Measurements from ENCODE around the gene PRDM16. TPM values are rescaled to one million over a fixed set of nuclear protein-coding genes. Genes with fewer than 3 reads are reported as not detected.

The PRDM16 gene
- total RNA-seq, 2 experiments from 2014 or later = 1.1 to 2.3 TPM

DNA sequence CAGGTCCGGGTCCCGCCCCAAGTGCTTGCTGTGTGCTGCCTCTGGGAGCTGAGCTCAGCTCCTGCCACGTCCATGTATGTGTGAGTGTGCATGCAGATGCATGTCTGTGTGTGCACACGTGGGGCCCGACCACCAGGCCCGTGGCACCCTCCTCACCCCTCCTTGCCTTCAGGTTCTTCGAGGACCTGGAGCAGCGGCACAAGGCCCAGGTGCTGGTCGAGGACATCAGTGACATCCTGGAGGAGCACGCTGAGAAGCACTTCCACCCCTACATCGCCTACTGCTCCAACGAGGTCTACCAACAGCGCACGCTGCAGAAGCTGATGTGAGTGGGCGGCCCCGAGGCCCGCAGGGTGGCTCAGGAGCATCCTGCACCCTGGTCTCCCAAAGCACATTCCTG is 403.9 kb downstream of the PRDM16 start:
- CTCF ChIA-PET = interaction anchor here (1.8 kb wide), 1 partner anchor 20 kb away, joined by 8 read pairs; no protein-coding TSS in a partner anchor

DNA sequence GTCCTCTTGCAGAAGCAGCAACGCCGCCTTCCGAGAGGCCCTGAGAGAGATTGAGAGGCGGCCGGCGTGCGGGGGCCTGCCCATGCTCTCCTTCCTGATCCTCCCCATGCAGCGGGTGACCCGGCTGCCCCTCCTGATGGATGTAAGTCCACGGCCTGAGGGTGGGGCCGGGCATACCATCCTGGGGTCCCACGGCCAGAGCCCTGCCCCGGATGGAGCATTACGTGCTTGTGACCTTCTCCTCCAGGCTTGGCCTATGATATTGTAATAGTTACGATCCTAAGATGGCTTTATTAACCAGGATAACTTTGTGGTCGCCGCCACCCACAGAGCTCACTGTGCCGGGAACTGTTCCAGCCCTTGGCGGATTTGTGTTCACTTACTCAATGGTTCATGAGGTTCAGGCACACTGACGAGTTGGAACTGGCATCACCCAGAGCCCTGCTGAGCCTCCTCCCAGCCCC is 404.4 kb downstream of the PRDM16 start:
- H3K4me3 Mint-ChIP-seq = no peak overlapping the region
- no peak for DNase-seq
- ChIA-PET CTCF (no interaction called here), POLR2A (no interaction called here)
- no peak overlapping the region for H3K27ac Mint-ChIP-seq
- no peaks in the 10 kb centered on the region for H3K4me1 Mint-ChIP-seq
- H3K36me3 Mint-ChIP-seq (ENCODE audit: low read depth) = no peaks in the 10 kb centered on the region
- no peaks in the 10 kb centered on the region for H3K27me3 Mint-ChIP-seq
- H3K9me3 Mint-ChIP-seq = no peaks in the 10 kb centered on the region

More for the DNA sequence above, 403.9 kb downstream of the PRDM16 start:
- no peak overlapping the region for H3K4me3 Mint-ChIP-seq
- POLR2A ChIA-PET = no interaction called here
- no peaks in the 10 kb centered on the region for H3K27me3 Mint-ChIP-seq
- no peaks in the 10 kb centered on the region for H3K4me1 Mint-ChIP-seq
- H3K27ac Mint-ChIP-seq = no peak overlapping the region
- H3K36me3 Mint-ChIP-seq (ENCODE audit: low read depth) = no peaks in the 10 kb centered on the region
- DNase-seq = no peak
- H3K9me3 Mint-ChIP-seq = no peaks in the 10 kb centered on the region

DNA sequence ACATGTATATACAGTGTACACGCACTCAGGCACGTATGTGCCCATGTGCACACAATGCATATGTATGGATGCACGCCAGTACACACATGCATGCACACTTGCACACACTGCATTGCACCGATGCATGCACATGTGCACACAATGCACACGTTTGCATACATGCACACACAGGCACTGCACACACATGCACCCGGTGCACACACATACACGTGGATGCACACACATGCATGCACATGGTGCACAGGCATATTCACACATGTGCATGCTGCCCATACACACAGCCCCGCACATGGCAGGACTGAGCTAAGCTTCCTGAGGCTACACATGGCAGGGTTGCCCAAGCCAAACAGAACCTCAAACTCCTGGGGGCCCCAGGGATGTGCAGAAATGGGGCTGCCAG is 405.0 kb downstream of the PRDM16 start:
- POLR2A ChIA-PET = no interaction called here
- no peaks in the 10 kb centered on the region for H3K4me1 Mint-ChIP-seq
- H3K27me3 Mint-ChIP-seq = no peaks in the 10 kb centered on the region
- no peaks in the 10 kb centered on the region for H3K36me3 Mint-ChIP-seq (ENCODE audit: low read depth)
- CTCF ChIA-PET = no interaction called here
- no peak for DNase-seq
- no peak overlapping the region for H3K4me3 Mint-ChIP-seq
- no peak overlapping the region for H3K27ac Mint-ChIP-seq
- no peaks in the 10 kb centered on the region for H3K9me3 Mint-ChIP-seq

DNA sequence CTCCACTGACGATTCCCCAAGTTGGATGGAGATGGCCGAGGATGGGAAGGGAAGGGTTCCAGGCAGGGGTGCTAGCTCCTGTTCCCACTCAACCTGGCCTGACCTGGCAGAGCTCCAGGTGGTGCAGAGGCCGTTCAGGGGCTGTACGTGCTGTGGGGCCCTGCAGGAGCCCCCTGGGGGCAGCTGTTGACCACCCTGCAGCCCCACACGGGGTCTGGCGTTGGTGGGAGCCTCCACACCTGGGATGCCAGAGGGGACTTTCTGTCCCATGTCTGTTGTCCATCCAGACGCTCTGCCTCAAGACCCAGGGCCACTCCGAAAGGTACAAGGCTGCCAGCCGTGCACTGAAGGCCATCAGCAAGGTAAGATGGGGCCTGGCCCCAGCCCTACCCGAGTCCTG is 405.4 kb downstream of the PRDM16 start:
- CTCF ChIA-PET = no interaction called here
- Mint-ChIP-seq H3K4me1 (no peaks in the 10 kb centered on the region), H3K27me3 (no peaks in the 10 kb centered on the region), H3K36me3 (ENCODE audit: low read depth) (no peaks in the 10 kb centered on the region), H3K4me3 (no peak overlapping the region), H3K9me3 (no peaks in the 10 kb centered on the region), H3K27ac (no peak overlapping the region)
- DNase-seq = no peak
- POLR2A ChIA-PET = no interaction called here

DNA sequence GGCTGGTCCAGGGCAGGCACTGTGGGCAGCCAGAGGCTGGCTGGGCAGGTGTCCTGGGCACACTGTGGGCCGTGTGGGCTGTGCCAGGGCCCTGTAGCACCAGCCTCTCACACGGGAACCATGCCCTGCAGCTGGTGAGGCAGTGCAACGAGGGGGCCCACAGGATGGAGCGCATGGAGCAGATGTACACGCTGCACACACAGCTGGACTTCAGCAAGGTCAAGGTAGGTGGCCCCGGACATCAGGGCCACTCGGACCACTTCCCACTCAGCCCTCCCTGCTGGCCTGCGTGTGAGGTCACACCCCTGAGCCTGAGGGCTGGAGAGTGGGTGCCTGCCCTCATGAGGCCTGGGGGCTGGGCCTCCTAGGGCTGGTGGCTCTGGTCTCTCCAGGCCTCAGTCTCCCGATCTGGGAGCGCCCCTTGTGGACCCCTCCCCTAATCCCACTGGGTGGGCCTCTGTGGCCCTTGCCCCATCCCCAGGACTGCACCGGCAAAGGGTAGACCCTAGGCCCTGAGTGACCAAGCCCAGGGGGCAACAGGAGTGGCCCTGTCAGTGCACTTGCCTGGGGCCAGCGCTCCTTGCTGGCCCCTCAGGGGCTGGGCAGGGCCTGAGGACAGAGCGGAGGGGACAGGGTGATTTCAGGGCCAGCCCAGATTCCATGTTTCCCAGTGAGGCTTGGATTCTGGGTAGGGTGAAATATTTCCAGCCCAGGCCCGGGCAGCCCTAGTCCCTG is 407.0 kb downstream of the PRDM16 start:
- Mint-ChIP-seq H3K36me3 (ENCODE audit: low read depth) (no peaks in the 10 kb centered on the region), H3K27me3 (no peaks in the 10 kb centered on the region), H3K4me1 (no peaks in the 10 kb centered on the region), H3K27ac (no peak overlapping the region), H3K4me3 (no peak overlapping the region), H3K9me3 (no peaks in the 10 kb centered on the region)
- ChIA-PET CTCF (no interaction called here), POLR2A (interaction anchor here (0.5 kb wide), 1 partner anchor 119 kb away, joined by 8 read pairs; no protein-coding TSS in a partner anchor)
- no peak for DNase-seq

DNA sequence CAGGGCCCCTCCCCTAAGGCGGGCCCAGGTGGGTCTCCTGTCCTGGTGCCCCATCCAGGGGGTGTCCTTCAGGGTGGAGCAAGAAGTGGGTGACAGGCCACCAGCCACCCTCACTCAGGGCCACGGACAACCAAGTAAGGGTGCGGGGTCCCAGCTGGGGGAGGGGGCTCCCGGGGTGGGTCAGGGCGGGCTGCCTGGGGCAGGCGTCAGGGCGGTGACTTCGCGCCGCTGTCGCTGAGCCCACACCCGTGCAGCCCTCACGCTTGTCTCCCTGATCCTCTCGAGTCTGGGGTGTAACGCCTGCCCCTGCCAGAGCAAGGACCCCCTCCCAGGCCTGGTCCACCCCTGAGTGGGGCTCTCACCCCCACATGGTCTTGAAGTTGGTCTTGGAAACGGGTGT is 407.7 kb downstream of the PRDM16 start:
- POLR2A ChIA-PET = no interaction called here
- DNase-seq = no peak
- Mint-ChIP-seq H3K9me3 (no peaks in the 10 kb centered on the region), H3K36me3 (ENCODE audit: low read depth) (no peaks in the 10 kb centered on the region), H3K27me3 (no peaks in the 10 kb centered on the region), H3K4me3 (no peak overlapping the region), H3K4me1 (no peaks in the 10 kb centered on the region), H3K27ac (no peak overlapping the region)
- CTCF ChIA-PET = no interaction called here

DNA sequence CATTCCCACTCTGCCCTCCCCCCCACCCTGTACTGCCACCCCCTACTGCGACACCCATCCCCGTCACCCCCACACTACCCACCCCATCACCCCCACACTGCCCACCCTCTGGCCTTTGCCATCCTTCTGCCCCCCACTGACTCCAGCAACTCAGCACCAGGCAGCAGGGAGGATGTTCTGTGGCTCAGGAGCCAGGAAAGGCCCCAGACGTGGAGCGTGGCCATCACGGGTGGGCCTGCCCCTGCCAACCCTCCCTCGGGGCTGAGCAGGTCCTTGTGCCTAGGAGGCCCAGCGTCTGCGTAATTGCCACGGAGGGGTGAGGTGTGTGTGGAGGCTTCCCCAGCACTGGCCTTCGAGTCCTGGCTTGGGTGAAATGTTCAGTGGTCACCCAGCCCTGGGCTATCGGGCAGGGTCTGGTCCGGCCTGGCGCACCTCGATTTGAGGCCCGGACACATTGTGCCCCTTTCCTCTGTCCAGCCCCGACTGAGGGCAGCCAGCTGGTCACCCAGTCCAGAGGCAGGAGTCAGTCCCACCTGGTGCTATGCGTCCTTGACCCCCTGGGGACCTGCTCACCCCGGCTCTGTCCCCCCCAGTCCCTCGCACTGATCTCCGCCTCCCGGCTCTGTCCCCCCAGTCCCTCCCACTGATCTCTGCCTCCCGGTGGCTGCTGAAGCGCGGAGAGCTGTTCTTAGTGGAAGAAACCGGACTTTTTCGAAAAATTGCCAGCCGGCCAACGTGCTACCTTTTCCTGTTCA is 408.4 kb downstream of the PRDM16 start:
- Mint-ChIP-seq H3K36me3 (ENCODE audit: low read depth) (no peaks in the 10 kb centered on the region), H3K4me1 (no peaks in the 10 kb centered on the region), H3K27ac (no peak overlapping the region), H3K4me3 (no peak overlapping the region), H3K9me3 (no peaks in the 10 kb centered on the region), H3K27me3 (no peaks in the 10 kb centered on the region)
- CTCF ChIA-PET = no interaction called here
- DNase-seq = no peak
- POLR2A ChIA-PET = no interaction called here

DNA sequence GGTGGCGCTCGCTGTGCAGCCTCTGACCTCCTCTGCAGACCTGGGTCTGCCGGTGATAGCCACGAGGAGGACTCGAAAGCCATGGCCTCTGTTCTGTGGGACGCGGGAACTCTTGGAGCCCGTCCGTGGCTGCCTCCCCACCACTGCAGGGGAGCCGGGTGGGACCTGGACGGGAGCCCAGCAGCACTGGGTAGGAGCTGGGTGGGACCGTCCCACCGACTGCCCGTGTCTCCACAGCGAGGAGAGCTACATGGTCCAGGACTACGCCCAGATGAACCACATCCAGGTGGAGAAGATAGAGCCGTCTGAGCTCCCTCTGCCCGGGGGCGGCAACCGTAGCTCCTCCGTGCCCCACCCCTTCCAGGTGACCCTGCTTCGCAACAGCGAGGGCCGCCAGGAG is 409.2 kb downstream of the PRDM16 start:
- POLR2A ChIA-PET = no interaction called here
- DNase-seq = no peak
- Mint-ChIP-seq H3K27ac (no peak overlapping the region), H3K4me1 (no peaks in the 10 kb centered on the region), H3K27me3 (no peaks in the 10 kb centered on the region), H3K36me3 (ENCODE audit: low read depth) (no peaks in the 10 kb centered on the region), H3K4me3 (no peak overlapping the region), H3K9me3 (no peaks in the 10 kb centered on the region)
- CTCF ChIA-PET = interaction anchor here (0.8 kb wide), 1 partner anchor 8 kb away, joined by 3 read pairs; no protein-coding TSS in a partner anchor

DNA sequence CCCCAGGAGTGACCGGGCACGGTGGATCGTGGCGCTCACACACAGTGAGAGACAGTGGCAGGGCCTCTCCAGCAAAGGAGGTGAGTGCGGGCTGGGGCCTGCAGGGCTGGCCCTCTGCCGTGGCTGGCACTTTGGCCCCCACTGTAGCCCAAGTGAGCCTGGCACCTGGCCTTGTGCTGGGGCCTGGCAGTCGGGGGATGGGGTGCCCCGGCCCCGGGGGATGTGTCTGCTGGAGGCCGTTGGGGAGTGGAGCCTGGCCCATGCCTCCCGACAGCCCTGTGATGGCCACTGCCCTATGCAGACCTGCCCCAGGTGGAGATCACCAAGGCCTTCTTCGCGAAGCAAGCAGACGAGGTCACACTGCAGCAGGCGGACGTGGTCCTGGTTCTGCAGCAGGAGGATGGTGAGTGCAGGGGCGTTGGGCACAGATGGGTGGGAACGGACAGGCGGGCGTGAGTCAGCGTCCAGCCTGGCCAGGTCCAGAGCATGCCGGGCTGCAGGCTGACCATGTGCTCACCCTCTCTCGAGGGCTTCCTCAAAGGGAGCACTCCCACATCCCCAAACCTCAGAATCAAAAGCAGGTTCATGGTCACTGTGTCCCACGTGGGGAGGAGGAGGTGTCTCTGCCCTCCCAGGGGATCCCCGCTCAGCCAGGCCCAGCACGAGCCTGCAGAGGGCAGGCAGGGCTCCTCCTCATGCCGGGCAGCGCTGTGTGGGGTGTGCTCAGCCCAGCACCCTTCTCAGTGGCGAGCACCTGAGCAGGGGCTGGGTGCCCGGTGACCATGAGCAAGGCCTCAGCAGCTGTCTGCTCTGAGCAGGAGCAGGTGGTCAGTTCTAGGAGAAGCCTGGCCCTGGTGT is 410.7 kb downstream of the PRDM16 start:
- no peaks in the 10 kb centered on the region for H3K4me1 Mint-ChIP-seq

DNA sequence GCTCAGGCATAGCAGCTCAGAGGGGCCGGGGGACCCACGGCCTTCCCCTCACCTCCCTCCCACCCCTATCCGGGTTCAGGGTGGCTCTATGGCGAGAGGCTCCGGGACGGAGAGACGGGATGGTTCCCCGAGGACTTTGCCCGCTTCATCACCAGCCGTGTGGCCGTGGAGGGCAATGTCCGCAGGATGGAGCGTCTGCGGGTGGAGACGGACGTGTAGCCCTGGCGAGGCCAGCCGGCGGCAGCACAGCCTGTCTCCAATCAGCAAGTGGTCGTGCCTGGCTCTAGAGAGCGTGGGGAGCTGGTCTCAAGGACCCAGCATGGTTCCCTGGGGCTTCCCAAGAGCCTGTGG is 411.3 kb downstream of the PRDM16 start:
- no peaks in the 10 kb centered on the region for H3K27me3 Mint-ChIP-seq
- ChIA-PET CTCF (no interaction called here), POLR2A (no interaction called here)
- no peaks in the 10 kb centered on the region for H3K36me3 Mint-ChIP-seq (ENCODE audit: low read depth)
- no peak for DNase-seq
- no peak overlapping the region for H3K4me3 Mint-ChIP-seq
- no peaks in the 10 kb centered on the region for H3K4me1 Mint-ChIP-seq
- H3K27ac Mint-ChIP-seq = no peak overlapping the region
- no peaks in the 10 kb centered on the region for H3K9me3 Mint-ChIP-seq

More for the DNA sequence above, 410.7 kb downstream of the PRDM16 start:
- H3K36me3 Mint-ChIP-seq (ENCODE audit: low read depth) = no peaks in the 10 kb centered on the region
- H3K27me3 Mint-ChIP-seq = no peaks in the 10 kb centered on the region
- CTCF ChIA-PET = no interaction called here
- H3K4me3 Mint-ChIP-seq = no peak overlapping the region
- H3K9me3 Mint-ChIP-seq = no peaks in the 10 kb centered on the region
- no peak for DNase-seq
- H3K27ac Mint-ChIP-seq = no peak overlapping the region
- POLR2A ChIA-PET = no interaction called here

DNA sequence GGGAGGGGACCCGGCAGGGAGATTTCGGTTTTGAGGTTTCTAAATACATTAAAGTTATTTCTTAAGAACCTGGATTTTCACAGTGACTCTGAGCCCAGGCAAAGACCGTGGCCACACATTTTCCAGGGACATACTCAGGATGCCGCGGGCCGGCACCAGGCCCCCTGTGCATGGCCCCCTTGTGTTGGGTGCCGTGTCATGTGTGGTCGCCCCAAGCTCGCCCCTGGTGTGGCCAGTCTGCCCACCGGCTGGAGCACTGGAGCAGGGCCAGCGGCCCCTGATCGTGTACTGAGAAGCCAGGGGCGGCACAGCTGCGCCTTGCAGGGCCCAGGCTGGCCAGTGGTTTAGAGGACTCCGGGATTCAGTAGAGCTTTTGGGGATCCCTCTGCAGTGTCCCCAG is 412.0 kb downstream of the PRDM16 start:
- CTCF ChIA-PET = no interaction called here
- H3K36me3 Mint-ChIP-seq (ENCODE audit: low read depth) = no peaks in the 10 kb centered on the region

DNA sequence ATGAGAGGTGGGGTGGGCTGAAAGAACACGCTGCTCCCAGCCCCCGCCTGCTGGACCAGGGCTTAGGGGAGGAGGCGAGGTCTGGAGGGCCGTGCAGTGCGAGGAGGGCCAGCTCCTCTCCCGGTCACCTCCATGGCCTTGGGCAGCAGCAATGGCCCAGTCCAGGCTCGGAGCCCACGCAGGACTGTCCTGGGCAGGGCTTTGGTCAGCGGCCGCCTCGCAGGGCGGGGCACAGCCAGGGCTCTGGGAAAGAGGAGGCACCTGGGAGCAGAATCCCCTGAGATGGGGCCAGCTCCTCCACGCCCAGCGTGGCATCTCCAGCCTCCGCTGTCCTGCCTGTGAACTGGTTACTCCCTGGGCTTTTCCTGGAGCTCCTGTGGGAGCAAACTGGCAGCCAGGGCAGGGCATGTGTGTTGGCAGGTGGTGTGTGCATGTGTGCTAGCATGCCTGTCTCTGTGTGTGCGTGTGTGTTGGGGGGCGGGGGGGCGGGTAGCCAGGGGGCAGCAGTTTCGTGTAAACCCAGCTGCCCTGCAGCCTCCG is 412.9 kb downstream of the PRDM16 start:
- Mint-ChIP-seq H3K27ac (no peak overlapping the region), H3K36me3 (ENCODE audit: low read depth) (no peaks in the 10 kb centered on the region), H3K27me3 (no peaks in the 10 kb centered on the region), H3K9me3 (no peaks in the 10 kb centered on the region), H3K4me3 (no peak overlapping the region), H3K4me1 (no peaks in the 10 kb centered on the region)
- DNase-seq = no peak
- POLR2A ChIA-PET = no interaction called here
- CTCF ChIA-PET = no interaction called here

More for the DNA sequence above, 412.0 kb downstream of the PRDM16 start:
- no peak overlapping the region for H3K4me3 Mint-ChIP-seq
- no peak overlapping the region for H3K27ac Mint-ChIP-seq
- H3K27me3 Mint-ChIP-seq = no peaks in the 10 kb centered on the region
- no peak for DNase-seq
- H3K4me1 Mint-ChIP-seq = no peaks in the 10 kb centered on the region
- no peaks in the 10 kb centered on the region for H3K9me3 Mint-ChIP-seq
- POLR2A ChIA-PET = no interaction called here

DNA sequence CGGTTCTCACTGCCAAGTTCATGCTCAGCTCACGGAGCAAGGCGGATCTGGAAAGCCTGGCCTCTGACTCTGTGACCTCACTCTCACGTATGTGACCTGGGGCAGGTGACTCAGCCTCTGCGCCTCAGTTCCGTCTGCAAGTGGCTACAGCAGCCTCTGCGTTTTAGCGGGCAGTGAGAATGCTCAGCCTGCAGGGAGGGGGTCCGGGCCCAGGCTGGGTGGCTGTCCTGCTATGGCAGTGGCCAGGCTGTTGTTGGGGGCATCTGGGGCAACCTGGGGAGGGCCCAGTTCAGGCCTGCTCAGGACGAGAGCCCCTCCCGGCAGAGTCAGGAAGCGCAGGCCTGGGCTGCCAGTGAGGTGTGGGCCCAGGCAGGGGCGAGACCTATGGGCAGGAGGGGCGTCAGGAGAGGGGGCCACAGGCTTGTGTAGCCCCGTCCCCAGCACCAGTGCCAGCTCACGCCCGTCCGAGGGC is 413.4 kb downstream of the PRDM16 start:
- CTCF ChIA-PET = no interaction called here
- no peak for DNase-seq
- no peak overlapping the region for H3K4me3 Mint-ChIP-seq
- H3K27ac Mint-ChIP-seq = no peak overlapping the region
- H3K27me3 Mint-ChIP-seq = no peaks in the 10 kb centered on the region
- H3K9me3 Mint-ChIP-seq = no peaks in the 10 kb centered on the region
- H3K36me3 Mint-ChIP-seq (ENCODE audit: low read depth) = no peaks in the 10 kb centered on the region
- POLR2A ChIA-PET = no interaction called here
- no peaks in the 10 kb centered on the region for H3K4me1 Mint-ChIP-seq

All from activated CD4-positive, alpha-beta T cell treated with anti-CD3 and anti-CD28 coated beads, Interleukin-2, amount 10 ng/mL, durations not matched to agents 7 days and 5 days (primary cell).